ENCODE results near the gene PRAMEF2. TPM values are rescaled to one million over a fixed set of nuclear protein-coding genes. Genes with fewer than 3 reads are reported as not detected.
"Not testable (repeated sequence)": the region's sequence is repeated elsewhere in the genome, so short reads cannot be mapped to it uniquely, and the experiment has no call there.

PRAMEF2 gene
- not detected in 2 replicates for total RNA-seq (2021; fragmentation: NEBNext Ultra II Directional; extraction: Animal tissue kit (Norgen Biotek cat#: 25700))
- not detected in 2 replicates for polyA plus RNA-seq (2011; rRNA removed)
- not detected for polyA plus RNA-seq (2011; cell fraction: cytosol; rRNA removed)
- polyA plus RNA-seq (2011; cell fraction: nucleus; rRNA removed) = not detected
- not detected in 4 replicates for polyA plus RNA-seq (2012, experiment 1 of 2)
- polyA plus RNA-seq (2012, experiment 2 of 2) = not detected
- polyA plus RNA-seq (2013, experiment 1 of 2) = not detected
- not detected for polyA plus RNA-seq (2013, experiment 2 of 2)
- polyA minus RNA-seq (2011; rRNA and poly(A)+ RNA removed) = not detected in 2 replicates
- polyA minus RNA-seq (2011; cell fraction: cytosol; rRNA and poly(A)+ RNA removed) = not detected
- not detected for polyA minus RNA-seq (2011; cell fraction: nucleus; rRNA and poly(A)+ RNA removed)
- long read RNA-seq, experiment 1 = 0 reads
- long read RNA-seq, experiment 2 = 0 reads

- H3K23me2 ChIP-seq (ENCODE audit: low read depth, low read length); CTCF ChIA-PET (ENCODE audit: partially characterized antibody); H3K4ac ChIP-seq (replicated peaks; ENCODE audit: insufficient read length, low read depth, low read length); H3K4me3 ChIP-seq (ENCODE audit: extremely low read depth in 1 of 4, insufficient read depth in 2 of 4, low read depth in 3 of 4, low read length in 4 of 4); H2AFZ ChIP-seq (ENCODE audit: low read length); H3K14ac ChIP-seq (ENCODE audit: insufficient read length); H3K4me1 ChIP-seq (replicated peaks in 1 of 4; ENCODE audit: control insufficient read depth in 3 of 4, insufficient read depth in 4 of 4, low read length in 3 of 4); H2AK5ac ChIP-seq (ENCODE audit: low read depth, low read length); H3K79me2 ChIP-seq (ENCODE audit: control insufficient read depth in 1 of 2, insufficient read depth in 2 of 2, low read length in 2 of 2); H2BK15ac ChIP-seq (ENCODE audit: low read length); H4K8ac ChIP-seq (ENCODE audit: extremely low read depth, insufficient read depth, low read length); H2BK20ac ChIP-seq (ENCODE audit: low read length); H3K9ac ChIP-seq (replicated peaks in 1 of 4; ENCODE audit: extremely low read depth in 1 of 4, low read depth in 3 of 4, low read length in 3 of 4); H3K56ac ChIP-seq (replicated peaks; ENCODE audit: insufficient read length, low read depth, low read length); H3K18ac ChIP-seq (ENCODE audit: extremely low read depth, low read length); H3K27me3 ChIP-seq (replicated peaks in 1 of 4; ENCODE audit: control insufficient read depth in 3 of 4, extremely low read depth in 1 of 4, insufficient read depth in 3 of 4, low read length in 3 of 4); FAIRE-seq; H4K20me1 ChIP-seq (replicated peaks in 1 of 2; ENCODE audit: control insufficient read depth in 1 of 2, insufficient read depth in 2 of 2, low read length in 2 of 2); H3K27ac ChIP-seq (ENCODE audit: low read depth, low read length); H4K91ac ChIP-seq (replicated peaks; ENCODE audit: insufficient read length, low read length); H2BK12ac ChIP-seq (ENCODE audit: low read depth, low read length); H2BK120ac ChIP-seq (replicated peaks; ENCODE audit: low read depth, low read length); H3K4me2 ChIP-seq (ENCODE audit: insufficient read depth in 1 of 2, low read depth in 2 of 2, low read length in 2 of 2); DNase-seq (ENCODE audit: low read depth in 1 of 2, low spot score in 2 of 2); H3K23ac ChIP-seq (ENCODE audit: insufficient read length); H3K79me1 ChIP-seq (ENCODE audit: low read depth, low read length); H2BK5ac ChIP-seq (ENCODE audit: low read depth, low read length); H4K5ac ChIP-seq (ENCODE audit: insufficient read length, low read depth, low read length); POLR2A ChIA-PET (ENCODE audit: partially characterized antibody); H3K36me3 ChIP-seq (ENCODE audit: control insufficient read depth in 2 of 4, insufficient read depth in 4 of 4, low read length in 3 of 4): not testable (repeated sequence)
- WGBS, 2 experiments (ENCODE audit: extremely low coverage in 1 of 2, insufficient coverage in 1 of 2, insufficient read length in 1 of 2, insufficient replicate concordance in 2 of 2, low coverage in 1 of 2, low lambda C conversion rate in 2 of 2, missing lambda C conversion rate in 1 of 2) = 45% methylated on average over 2 of the region's 2 CpGs; no CpG with 5 or more reads in 1 of the 2 experiments
- H3K9me3 ChIP-seq (ENCODE audit: insufficient read depth in 2 of 2, low read depth in 1 of 2, low read length in 1 of 2) = peaks cover 16 to 56% of the 10 kb centered on the region in 2 experiments; a peak in 3 of 4 replicates
Measured at GRCh38 chr1:12856786-12857185, at the start of gene PRAMEF2. TSS of gene PRAMEF2 (plus strand) at chr1:12857086. CDS start at chr1:12859010, 1,924 bp downstream.

Data from H1 (cell line).